CD4-positive, alpha-beta T cell treated with Interleukin-17A for 1 hour (primary cell): Measurements from ENCODE around the gene LRSAM1.
A peak's percentile ranks its signal among the peaks of the same experiment; 100 is the strongest.

Experiments
- DNase-seq: peaks from one replicate; pipeline ENCODE4 v3.0.0-alpha.2; 2020

The LRSAM1 gene

DNA sequence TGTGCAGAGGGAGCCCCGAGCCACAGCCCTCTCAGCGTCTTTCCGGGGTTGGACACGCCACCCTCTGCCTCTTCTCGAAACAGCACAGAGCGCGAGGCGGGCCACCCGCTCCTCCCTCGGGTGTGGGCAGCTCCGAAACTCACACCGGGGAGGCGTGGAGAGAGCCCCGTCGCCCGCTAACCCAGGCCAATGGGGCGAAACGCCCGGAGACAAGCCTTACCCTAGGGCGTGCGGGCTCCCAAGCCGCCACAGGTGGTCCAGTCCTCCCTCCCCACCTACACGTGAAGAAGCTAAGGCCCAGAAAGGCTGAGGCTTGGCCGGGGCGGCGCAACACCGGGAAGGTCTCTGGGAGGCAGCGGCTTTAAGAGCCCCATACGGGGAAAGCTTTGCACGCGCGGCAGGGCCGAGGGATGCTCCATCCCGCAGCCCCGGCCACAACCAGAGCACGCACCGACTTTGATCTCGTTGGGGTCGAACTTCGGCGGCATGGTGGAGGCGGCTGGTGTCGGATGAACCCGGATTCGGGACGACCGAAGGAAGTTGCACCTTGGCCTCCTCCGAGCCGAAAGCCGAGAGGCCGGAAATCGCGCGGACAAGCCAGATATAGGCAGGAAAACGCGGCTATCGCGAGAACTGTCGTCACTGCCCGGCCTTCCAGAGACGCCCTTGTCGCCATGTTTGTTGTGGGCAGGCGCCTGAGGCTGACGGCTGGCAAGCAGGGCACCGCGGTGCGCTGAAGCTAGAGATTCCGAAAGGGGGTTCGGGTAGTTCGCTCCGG is at the start of gene LRSAM1, which contains the start of gene RPL12:
Gene LRSAM1 (plus strand): TSS at position 681 of the 778 bp plus-strand sequence. CDS start 3,018 bp downstream, outside the sequence.
Gene RPL12 (minus strand): TSS at position 577 of the 778 bp plus-strand sequence. CDS start 89 bp downstream, at position 488.
- peak; percentile 98 for DNase-seq

DNA sequence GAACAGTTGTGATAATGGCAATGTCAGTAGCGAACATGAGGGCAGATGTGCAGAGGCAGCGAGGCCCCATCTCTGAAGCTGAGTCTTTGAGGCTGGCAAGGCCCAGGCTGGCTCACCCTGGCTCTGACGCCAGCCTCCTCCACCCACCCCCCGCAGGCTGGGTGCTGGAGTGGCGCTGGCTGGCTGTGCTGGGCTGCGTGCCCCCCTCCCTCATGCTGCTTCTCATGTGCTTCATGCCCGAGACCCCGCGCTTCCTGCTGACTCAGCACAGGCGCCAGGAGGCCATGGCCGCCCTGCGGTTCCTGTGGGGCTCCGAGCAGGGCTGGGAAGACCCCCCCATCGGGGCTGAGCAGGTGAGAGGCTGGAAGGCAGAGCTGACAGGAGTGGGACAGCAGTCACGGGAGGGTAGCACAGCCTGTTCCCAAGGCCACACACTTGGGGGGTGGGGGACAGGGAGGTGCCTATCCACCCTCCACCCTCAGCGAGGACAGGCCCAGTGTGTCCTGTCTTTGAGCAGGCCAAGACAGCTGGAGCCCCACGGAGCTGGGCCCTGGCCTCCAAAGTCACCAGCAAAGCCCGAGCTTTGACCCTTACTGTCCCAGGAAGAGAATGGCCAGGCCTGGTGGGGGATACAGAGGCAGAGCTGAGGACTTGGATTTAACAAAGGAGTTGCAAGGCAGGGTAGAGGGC is 48.8 kb upstream of the LRSAM1 start:
- DNase-seq = no peak

DNA sequence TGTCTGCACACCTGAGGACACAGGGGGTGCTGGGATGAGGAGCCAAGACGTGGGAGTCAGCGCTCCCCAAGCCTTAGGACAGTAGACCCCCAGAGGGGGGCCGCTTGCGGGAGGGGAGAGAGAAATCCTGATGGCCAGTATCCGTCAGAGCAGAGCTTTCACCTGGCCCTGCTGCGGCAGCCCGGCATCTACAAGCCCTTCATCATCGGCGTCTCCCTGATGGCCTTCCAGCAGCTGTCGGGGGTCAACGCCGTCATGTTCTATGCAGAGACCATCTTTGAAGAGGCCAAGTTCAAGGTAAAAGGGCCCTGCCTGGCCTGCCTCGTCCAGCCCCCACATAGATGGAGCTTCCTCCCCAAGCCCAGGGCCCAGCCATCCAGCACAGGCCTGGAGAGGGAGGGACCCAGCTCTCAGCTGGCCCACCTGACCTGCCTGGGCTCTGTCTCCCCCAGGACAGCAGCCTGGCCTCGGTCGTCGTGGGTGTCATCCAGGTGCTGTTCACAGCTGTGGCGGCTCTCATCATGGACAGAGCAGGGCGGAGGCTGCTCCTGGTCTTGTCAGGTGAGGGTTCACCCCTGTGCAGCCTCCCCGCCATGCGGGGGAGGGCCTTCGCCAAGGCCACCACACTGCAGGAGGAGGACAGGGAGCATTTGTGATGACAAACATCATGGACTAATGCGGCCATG is 47.7 kb upstream of the LRSAM1 start:
- DNase-seq = no peak

DNA sequence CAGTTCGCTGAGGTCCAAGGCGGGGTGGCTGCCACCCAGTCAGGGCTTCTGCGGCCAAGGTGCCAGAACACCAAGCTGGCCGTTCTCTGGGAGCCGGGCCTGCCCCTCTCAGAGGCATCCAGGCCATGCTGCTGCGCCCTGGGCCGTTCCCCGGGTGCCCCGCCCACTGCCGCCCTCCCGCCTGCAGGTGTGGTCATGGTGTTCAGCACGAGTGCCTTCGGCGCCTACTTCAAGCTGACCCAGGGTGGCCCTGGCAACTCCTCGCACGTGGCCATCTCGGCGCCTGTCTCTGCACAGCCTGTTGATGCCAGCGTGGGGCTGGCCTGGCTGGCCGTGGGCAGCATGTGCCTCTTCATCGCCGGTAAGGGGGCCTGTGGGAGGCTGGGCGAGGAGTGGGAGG is 46.7 kb upstream of the LRSAM1 start:
- DNase-seq = no peak

DNA sequence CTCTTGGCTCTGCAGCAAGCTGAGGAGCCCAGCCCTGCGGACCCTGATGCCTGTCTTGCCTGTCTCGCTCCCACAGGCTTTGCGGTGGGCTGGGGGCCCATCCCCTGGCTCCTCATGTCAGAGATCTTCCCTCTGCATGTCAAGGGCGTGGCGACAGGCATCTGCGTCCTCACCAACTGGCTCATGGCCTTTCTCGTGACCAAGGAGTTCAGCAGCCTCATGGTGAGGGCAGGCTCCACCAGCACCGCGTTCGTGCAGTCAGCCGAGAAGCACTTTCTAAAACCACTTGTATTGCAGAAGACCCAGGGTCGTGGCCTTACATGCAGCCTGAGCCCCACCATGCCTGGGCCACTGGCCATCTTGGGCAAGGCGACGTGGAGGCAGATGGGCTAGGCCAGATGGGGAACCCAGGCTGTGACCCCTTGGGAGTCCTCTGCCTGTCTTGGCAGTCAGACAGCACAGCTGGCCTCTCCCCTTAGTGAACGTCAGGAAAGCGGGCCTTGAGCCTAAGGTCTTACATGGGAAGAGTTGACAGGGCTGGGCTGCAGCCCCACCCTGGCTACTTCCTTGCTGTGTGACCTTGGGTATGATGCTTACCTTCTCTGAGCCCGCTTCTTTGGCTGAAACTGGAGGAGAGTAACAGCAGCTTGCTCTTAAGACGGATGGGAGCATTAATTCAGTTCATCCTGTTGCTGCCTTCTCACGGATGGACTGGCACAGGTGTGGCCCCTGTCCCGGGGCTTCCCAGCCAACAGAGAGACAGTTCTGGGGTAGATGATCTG is 45.8 kb upstream of the LRSAM1 start:
- no peak for DNase-seq

DNA sequence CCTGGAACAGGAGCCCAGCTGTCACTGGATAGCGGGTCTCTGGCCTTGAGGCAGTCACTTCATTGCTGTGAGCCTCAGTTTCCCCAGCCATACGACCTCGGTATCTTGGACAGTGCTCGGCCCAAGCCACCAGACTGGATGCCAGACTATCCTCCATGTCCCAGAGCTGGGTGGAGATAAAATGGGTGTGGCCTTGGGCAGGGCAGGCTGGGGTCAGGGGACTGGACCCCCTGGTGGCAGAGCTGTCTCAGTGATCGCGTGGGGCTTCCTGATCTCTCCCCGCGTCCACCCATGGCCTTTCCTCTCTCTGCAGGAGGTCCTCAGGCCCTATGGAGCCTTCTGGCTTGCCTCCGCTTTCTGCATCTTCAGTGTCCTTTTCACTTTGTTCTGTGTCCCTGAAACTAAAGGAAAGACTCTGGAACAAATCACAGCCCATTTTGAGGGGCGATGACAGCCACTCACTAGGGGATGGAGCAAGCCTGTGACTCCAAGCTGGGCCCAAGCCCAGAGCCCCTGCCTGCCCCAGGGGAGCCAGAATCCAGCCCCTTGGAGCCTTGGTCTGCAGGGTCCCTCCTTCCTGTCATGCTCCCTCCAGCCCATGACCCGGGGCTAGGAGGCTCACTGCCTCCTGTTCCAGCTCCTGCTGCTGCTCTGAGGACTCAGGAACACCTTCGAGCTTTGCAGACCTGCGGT is 44.4 kb upstream of the LRSAM1 start:
- DNase-seq = no peak

DNA sequence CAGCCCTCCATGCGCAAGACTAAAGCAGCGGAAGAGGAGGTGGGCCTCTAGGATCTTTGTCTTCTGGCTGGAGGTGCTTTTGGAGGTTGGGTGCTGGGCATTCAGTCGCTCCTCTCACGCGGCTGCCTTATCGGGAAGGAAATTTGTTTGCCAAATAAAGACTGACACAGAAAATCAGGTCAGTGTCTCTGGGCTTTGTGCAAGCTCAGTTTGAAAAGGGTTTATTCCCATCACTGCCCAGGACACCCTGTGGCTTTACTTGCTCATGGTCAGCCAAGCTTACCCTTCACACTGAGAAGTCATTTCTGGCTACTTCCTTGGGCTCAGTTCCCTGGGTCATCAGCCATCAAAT is 43.8 kb upstream of the LRSAM1 start:
- no peak for DNase-seq

DNA sequence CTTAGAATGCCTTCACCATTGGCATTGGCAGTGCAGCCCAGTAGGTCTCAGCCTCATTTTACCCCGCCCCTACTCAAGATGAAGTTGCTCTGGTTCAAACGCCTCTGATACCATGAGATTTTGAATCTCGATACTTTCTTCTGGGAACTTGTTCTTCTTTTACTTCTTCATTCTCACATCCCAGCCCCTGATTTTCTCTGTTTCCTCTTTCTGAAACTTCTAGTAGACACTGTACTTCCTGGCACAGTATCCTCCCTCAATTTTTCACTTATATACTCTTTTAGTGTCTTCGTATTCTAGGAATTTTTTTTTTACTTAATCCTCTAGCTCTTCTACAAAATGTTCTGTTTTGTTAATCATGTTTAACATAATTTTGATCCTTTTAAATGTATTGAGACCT is 40.2 kb upstream of the LRSAM1 start:
- no peak for DNase-seq

DNA sequence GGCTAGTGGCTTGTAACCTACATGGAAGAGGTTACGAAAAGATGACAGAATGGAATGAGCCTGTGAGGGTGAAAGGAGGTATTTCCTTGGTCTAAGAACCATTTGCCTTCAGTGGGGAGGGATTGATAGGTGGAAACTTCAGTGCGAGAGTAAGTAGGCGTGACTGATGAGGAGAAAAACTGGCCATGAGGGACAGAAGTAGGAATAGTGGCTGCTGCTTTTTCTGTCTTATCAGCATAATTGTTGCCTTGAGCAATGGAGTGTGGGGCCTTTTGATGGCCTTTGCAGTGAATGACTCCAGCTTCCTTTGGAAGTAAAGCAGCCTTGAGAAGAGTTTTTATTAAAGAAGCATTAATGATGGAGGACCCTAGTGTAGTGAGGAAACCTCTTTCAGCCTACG is 36.2 kb upstream of the LRSAM1 start:
- no peak for DNase-seq

DNA sequence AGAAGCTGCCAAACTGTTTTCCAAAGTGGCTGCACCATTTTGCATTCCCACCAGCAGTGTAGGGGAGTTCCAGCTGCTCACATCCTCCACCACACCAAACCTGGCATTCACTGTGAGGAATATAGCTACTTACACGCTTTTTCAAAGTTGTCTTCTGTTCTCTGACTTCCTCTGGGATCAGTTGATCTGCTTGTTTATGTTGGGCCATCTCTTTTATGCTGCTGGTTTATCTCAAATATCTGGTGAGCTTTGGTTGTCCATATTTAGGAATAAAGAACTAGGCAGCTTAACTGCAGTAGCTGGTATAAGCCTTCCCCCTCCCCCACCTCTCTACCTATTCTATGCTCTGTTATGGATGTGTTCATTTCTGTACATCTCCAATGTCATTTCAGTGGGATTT is 35.7 kb upstream of the LRSAM1 start:
- DNase-seq = no peak

DNA sequence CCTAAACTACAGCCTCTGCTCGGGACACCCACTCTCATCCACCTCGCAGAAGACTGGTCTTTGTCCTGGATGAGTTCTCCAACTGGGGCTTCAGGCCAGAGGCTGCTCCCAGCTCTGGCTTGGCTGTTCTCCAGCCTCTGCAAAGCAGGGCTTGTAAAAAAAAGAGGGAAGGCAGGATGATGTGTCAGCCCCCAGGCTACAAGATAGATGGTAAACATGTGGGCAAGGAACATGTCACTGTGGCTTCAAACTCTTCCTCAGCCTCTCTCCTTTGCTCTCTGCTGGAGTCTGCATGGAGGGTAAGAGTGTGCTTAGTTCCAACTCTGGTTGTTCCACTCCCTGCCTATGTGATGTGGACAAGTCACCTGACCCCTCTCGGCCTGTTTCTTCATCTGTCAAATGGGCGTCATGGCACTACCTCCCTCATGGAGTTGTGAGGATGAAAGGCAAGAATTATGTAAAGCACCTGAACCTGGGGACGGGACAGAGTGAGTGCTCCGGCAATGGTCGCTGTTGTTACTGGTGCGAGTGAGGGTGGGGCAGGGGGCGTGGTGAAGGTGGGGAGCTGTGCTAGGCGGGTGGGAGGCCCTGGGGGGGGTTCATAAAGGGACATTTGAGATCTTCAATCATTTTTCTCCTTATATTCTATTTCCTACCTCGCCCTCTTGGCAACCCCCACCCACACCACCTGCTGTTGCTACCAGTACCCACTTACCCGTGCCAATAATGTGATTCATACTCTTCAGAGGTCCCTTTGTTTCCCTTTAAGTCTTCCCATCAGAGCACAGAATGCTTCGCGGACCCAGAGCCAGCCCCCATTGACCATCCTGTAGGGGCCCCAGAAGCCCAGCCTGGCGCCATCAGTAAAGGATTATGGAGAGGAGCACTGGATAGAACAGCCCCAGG is 33.9 kb upstream of the LRSAM1 start:
- no peak for DNase-seq

DNA sequence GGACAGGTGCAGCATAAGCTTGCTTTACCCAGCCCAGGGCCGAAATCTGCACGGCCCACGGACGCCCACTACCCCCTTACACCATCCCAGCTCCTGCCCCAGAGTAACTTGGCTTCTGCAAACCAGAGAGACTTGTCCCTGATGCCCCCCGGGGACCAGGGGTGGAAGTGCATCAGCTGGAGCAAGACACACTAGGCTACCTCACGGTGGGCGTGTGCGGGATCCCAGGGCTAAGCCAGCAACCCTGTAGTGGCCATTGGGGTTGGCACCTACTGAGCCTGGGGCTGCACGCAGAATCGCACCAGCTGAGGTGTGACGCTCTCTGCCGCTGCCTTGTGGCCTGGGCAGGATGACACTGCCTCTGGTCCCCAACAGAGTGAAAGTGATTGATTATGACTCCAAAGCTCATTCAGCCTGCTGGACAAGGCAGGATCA is 33.3 kb upstream of the LRSAM1 start:
- DNase-seq = peak; percentile 43

DNA sequence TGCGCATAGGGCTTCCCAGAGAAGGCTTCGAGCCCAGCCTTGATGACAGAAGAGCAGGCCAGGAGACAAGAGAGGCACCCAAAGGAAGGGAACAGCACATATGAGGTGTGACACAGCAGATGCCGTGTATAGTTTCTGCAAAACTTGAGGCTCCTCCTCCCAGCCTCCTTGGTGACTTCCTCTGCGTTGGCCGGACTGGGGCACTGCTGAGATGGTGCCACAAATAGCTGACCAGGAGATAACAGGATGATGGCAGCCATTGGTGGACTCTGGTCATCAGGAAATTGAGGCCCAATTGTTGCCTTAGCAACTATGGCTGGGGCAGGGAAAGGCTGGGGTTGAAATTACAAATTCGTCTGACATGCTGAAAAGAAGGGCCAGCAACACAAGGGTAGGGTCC is 32.0 kb upstream of the LRSAM1 start:
- no peak for DNase-seq

DNA sequence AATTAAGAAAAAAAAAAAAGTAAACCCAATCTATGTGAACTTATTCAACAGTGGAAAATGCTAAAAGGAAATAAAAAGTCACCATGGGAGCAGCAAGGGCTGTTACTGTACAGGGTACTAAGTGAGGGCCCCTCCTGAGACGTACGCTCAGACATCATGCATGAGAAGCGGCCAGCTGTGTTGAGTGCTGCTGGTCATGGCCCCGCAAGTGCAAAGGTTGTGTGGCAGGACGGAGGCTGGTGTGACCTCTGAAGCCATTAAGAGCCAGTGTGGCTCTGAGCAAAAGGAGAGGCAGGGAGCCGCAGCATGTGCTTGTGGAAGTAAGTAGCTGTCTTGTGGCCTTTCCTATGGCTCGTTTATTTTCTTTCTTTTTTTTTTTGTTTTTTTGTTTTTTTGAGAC is 30.3 kb upstream of the LRSAM1 start:
- DNase-seq = no peak

DNA sequence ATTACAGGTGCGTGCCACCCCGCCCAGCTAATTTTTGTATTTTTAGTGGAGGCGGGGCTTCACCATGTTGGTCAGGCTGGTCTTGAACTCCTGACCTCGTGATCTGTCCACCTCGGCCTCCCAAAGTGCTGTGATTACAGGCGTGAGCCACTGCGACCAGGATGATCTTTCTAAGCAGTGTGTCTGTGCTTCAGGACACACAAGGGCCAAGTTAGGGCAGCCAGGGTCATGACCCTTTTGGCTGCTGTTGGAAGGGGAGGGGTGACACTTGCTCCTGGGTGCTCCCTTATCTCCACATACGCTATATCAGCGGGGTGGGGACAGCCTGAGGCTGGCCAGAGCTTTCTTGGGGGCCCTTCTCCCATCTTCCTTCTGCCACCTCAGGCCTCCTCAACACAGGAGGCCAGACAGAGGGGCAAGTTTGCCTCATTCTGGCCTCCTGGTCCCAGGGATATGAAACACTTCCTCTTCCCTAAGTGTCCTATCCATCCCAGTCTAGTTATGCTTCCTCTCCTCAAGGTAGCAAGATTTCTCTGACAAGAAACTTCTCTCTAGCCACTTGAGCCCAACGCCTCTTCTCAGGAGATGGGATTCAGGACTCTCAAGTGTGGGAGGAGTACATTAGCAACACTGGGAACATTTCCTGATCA is 29.1 kb upstream of the LRSAM1 start:
- DNase-seq = no peak

DNA sequence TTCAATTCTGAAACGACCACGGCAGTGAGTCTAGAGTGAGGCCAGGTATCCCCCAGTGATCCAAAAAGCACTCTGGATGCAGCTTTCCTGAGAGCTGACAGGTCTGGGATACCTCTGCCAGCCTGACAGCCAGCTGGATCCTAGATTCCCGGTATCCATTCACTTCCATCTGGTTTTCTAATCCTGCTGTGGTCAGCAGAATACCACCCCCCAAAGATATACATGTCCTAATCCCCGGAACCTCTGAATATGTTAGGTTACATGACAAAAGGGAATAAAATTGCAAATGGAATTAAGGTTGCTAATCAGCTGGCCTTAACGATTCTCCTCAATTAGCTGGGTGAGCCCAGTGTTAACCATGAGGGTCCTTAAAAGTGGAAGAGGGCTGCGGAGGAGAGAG is 28.5 kb upstream of the LRSAM1 start:
- DNase-seq = no peak

DNA sequence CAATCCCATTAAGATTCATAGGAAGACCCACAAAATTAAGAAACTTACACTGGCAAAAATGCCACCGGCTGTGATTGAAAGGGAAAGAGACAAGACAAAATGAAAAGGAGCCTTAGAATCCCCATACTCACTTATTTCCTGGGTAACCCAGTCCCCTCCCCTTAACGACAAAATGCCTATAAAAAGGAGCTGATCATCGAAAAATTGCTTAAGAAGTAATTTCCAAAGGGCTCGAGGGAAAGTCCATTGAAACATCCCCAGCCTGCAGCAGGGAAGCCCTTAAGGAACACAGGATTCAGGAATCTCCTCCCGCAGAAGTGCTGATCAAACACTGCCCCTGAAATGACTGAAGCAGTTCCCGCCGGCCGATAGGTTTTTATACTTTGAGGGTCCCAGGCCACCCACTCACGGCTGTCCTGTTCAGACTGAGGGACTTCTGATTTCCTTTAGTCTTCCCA is 27.8 kb upstream of the LRSAM1 start:
- no peak for DNase-seq

DNA sequence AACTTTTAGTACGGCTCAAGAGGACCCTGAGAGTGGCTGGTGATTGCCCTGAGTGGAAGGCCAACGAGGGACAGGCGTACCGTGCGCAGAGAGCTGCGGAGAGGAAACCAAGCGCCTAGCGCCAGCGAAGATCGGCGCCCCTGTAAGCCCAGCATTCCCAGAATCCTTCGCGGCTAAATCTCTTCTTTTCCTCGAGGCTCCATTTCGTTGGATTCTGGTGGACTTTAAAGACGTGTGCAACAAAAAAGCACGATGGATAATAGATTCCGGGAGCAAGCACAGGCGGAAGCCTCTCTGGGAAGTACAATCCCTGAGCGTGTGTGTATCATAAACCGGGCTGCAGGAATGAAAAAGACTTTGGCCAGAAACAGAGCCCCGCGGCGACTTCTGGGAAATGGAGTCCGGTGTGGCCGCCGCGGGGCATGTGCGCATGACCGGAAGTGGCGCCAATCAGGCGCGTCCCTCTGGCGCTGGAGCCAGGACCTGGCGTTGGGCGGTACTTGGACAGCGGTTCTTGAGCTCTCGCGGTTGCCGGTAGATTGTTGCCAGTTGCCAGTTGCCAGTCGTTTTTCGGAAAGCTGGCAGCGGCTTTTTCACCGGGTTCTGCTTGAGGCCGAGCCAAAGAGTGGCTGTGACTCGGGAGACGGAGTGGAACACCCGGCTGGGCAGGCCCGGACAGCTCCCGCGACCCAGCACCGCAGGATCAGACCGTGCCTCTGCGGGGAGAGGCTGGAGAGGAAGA is 27.2 kb upstream of the LRSAM1 start, which contains the start of gene ZNF79:
Gene ZNF79 (plus strand): TSS at position 449 of the 742 bp plus-strand sequence. CDS start 406 bp downstream, outside the sequence.
- peak; percentile 90 for DNase-seq

DNA sequence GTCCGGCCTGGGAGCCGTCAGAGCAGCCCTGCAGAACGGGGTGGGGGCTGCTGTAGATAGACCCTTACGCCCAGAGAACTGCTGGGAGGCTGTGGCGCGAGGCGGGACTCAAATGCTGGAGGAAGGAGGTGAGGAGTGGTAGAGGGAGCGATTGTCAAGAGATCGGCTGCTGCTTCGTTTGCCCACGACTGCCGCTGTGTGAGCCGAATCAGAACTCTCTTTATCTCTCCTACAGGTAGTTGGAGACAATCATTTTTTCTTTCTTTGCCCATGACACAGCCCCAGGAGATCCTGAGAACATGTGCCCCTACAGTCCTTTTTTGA is 26.7 kb upstream of the LRSAM1 start:
- DNase-seq = peak; percentile 40

DNA sequence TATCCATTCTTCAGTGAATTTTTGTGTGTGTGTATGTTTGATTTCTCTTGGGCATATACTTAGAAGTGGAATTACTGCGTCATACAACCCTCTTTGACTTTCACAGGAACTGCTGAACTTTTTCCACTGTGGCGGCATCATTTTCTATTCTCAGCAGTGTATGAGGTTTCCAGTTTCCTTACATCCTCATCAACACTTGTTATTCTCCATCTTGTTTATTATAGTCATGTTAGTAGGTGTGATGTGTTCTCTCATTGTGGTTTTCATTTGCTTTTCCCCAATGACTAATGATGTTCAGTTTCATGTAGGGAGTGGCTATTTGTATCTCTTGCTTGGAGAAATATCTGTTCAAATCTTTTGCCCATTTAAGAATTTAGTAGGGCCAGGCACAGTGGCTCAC is 24.6 kb upstream of the LRSAM1 start:
- no peak for DNase-seq
